Measurements from ENCODE around the gene TBC1D3I.

DNA sequence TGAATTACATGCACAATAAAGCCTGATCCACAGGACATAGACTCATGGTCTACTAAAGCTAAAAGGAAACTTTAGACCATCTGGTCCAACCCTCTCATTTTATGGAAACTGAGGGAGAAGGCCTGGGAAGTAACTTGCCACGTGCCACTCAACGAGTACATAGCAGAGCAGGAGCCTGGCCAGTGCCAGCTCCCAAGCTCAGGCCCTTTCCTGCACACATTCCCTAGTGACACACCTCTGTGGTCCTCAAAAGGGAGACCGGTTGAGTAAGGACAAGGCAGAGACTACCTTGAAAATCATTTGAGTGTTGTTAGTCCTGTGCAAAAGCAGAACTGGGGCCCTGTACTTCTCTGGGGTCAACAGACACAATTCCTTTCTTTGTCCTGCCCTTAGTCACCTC lies 50.7 kb downstream of the TBC1D3I start:
- TF ChIP-seq CTCF (IDR thresholded peaks at IDR 0.05) (no peak), POLR2A (IDR thresholded peaks at IDR 0.05) (no peak)
